ENCODE results near the gene ARAP3.
A peak's percentile ranks its signal among the peaks of the same experiment; 100 is the strongest.

ARAP3 gene

GRCh38 chr5:141668601-141669265 lies 13.3 kb downstream of the ARAP3 start:
- DNase-seq (ENCODE audit: low read depth): no peak

GRCh38 chr5:141665995-141666940 lies 15.8 kb downstream of the ARAP3 start:
- no peak for DNase-seq (ENCODE audit: low read depth)

DNA sequence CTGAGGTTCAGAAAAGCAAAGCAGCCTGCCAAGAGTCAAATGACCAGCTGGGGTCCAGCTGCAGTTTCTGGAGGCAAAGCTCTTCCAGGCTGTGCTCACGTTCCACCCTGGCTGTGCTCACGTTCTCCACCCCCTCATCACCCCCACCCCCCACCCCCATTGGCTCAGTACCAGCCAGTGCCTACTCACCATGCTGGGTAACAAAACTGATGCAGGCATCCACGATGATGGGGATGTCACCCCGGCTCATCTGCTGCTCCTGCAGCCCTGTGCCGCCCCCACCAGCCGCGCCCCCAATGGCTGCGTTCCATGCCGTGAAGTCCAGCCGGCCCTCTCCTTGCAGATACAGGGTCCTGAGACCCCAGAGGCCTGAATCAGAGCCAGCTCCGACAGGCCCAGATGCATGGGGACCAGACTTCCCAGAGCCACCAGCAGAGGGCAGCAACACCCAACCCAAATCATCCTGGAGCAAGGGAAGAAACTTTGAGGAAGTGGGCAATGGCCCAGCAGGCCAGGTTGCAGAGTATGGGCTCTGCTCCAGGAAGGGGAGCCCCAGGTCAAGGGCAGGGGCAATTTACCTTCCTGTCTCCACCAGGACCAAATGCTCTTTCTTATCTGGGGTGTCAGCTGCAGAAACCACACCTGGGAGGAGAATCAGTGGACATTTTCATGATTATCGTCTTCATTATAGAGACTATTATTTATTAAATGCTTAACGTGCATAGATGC lies 17.1 kb downstream of the ARAP3 start:
- DNase-seq (ENCODE audit: low read depth): peak; percentile 56

DNA sequence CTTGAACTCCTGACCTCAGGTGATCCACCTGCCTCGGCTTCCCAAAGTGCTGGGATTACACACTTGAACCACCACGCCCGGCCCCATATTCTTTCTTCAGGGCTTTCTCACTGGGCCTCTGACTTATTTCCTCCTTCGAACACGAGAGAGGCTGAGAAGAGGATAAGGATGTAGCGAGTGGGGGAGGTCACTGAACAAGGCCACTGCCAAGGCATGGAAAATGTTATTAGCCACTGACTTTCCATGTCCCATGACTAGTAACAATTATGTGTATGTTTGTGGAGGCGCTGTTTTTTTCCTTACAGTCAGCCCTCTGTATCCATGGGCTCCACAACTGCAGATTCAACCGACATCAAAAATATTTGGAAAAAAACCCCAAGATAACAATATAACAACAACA lies 18.5 kb downstream of the ARAP3 start:
- DNase-seq (ENCODE audit: low read depth): no peak

DNA sequence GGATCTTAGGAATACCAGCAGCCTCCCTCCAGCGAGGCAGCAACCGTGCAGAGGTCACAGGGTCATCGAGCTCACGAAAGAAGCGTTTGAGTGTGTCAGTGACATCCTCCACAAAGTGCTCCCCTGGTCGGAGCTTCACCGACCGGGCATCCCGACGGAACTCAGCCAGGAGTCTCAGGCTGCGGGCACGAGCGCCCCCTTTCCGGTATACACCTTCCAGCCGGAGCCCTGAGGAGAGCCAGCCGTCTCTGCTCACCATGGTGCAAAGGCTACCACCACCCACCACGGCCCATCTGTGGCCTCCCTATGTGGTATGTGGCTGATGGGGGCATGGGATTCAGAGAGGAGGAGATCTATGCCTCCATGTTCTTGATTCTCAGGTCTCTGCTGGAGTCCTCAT lies 20.0 kb downstream of the ARAP3 start:
- no peak for DNase-seq (ENCODE audit: low read depth)

DNA sequence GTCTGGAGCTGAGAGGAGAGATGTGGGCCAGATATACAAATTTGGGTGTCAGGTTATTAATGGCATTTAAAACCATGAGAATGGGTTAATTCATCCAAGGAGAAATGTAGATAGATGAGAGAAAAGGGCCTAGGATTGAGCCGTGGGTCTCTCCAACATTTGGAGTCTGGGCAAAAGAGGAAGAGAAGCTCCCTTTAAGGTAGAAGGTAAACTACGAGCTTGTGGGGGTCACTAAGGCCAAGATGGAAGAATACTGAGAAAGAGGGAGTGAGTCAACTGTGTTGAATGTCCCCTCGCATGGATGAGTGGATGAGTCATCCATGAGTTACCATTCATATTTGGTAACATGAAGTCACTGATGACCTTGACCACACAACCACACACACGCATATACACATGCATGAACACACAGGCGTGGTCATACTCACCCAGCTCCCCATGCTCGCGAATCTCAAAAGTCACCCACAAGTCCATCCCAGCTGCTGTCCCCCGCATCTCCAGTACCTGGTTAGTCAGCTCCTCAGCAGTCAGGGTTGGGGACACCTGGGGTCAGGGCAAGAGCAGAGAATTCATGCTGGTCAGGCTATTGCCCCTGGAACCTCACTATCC lies 24.0 kb downstream of the ARAP3 start:
- no peak for DNase-seq (ENCODE audit: low read depth)

DNA sequence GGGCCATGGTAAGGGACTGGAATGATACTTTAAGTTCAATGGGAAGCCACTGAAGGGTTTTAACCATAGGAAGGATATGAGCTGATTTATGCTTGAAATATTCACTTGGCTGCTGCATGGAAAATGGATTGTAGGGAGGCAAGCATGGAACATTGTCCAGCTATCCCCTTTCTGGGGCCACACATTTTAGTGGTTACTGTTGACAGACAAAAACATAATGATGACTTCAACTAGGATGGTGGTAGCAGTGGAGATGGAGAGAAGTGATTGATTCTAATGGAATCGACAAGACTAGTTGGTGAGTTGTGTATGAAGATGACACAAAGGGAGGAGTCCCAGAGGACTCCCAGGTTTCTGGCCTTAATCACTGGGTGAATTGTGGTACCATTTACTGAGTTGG lies 24.6 kb downstream of the ARAP3 start:
- DNase-seq (ENCODE audit: low read depth): no peak

- no peak for DNase-seq (ENCODE audit: low read depth)
These were observed 25.6 kb downstream of the ARAP3 start for GRCh38 chr5:141656396-141656795.

DNA sequence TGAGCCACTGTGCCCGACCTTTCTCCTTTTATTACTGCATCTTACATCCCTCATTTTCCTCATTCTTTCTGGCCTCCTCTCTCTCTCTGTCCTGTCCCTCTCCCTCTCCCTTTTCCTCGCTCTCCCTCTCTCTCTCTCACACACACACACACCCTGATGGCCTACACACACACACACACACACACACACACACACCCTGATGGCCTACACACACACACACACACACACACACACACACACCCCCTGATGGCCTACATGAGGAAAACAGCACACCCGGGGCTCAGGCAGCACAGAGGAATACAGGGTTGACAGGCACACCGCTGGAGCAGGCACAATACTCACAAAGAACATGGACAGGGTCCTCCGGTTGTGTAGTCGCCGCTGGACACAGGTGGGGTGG lies 27.0 kb downstream of the ARAP3 start:
- no peak for DNase-seq (ENCODE audit: low read depth)

DNA sequence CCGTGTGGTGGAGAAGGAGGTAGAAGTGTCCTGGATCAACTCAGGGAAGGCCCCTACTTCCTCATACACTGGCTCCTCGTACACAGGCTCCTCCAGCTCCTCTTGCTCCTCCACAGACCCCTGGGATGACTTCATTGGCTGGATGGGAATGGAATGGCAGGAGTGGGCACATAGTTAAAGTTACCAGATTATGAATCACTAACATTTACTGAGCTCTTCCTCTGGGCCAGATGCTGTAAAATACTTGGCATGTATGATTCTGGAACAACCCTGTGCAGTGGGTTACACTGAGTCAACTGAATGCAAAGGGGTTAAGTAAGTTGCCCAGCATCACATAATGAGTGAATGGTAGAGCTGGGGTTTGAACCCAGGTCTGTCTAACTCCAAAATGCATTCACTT lies 27.7 kb downstream of the ARAP3 start:
- no peak for DNase-seq (ENCODE audit: low read depth)

GRCh38 chr5:141651728-141652105 lies 30.3 kb downstream of the ARAP3 start:
- DNase-seq (ENCODE audit: low read depth): no peak

DNA sequence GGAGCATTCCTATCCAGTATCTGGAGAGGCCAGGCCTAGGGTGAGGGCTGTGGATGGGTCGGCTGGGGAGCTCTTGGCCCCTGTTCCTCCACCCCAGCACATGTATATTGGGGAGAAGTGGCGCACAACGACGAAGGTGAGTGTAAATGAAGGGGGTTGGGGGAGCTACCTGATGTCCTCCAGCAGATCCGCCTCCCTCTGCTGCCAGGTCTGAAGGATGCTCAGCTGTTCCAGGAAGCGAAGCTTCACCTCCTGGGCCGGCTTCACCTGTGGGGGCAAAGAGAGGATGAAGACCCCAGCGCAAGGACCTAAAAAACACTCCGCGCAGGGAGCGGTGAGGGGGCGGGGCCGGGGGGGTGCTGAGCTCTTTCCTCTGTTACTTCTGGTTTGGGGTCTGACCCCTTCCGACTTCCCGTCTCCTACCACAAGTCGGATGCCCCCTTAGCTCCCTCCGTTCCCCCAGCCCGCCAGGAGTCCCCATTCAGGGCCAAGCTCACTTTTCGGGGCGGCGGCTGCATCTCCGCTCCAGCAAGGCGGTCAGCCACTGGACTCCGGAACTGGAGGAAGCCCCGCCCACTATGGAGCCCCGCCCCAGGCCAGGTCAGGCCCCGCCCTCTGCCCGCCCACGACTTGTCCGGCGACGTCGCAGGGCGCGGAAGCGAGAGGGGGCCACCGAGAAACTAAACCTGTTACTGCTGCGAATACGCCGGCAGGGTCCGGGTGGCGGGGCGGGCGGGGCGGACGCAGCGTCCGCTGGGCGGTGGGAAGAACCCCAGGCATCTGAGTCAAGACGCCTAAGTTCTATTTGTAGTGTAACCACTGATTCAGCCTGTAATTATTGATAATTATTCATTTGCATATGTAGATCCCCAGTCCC lies 30.9 kb downstream of the ARAP3 start, which contains the start of gene FCHSD1:
Gene FCHSD1 (minus strand): TSS at position 568 of the 877 bp plus-strand sequence. CDS start 50 bp downstream, at position 518.
- DNase-seq (ENCODE audit: low read depth): peak; percentile 75

GRCh38 chr5:141649972-141650371 lies 32.1 kb downstream of the ARAP3 start:
- DNase-seq (ENCODE audit: low read depth): no peak

DNA sequence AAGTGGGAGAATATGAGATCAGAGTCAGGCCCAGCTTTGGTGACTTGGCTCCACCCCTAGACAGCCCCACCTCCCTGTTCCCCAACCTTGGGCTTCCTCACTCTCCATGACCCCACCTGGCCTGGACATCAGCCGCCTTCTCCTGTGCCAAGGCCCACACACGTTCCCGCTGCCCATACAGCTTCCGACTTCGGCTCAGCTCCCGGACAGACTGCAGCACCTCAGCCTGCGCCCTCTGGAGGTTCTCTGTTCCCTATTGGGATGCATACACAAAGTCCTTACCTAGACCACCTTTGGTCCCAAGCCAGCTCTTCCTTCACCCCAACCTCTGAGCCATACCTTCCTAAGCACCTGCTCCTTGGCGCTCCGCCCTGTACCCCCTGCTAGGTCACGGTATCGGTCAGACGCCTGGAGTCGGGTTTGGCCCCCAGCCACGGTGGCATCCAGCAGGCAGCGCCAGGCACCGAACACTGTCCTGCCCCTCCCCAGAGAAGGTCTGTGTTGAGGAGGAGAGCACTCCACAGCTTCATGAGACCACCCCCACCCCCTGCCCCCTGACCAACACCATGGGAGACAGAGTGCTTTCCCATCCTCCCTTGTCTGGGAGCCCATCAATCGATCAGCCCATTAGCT lies 32.9 kb downstream of the ARAP3 start:
- DNase-seq (ENCODE audit: low read depth): no peak

GRCh38 chr5:141647851-141648250 lies 34.2 kb downstream of the ARAP3 start:
- no peak for DNase-seq (ENCODE audit: low read depth)

GRCh38 chr5:141647242-141647641 lies 34.8 kb downstream of the ARAP3 start:
- DNase-seq (ENCODE audit: low read depth): no peak

DNA sequence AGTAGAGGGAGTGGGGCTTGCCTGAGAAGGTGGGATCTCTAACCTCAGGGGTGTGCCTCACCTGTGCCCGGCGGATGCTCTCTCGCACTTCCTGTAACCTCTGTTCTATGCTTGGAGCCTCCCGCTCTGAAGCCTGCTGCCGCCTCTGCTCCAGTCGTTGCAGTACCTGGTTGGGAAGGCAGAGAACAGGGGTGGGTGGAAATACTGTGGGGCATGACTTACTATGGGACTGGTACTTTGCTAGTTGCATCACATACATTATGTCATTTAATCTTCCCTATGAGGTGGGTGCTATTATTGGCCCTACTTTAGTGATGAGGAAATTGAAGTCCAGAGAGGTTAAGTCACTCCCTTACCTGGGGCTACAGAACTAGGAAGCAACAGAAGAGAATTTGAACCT lies 36.0 kb downstream of the ARAP3 start:
- no peak for DNase-seq (ENCODE audit: low read depth)

DNA sequence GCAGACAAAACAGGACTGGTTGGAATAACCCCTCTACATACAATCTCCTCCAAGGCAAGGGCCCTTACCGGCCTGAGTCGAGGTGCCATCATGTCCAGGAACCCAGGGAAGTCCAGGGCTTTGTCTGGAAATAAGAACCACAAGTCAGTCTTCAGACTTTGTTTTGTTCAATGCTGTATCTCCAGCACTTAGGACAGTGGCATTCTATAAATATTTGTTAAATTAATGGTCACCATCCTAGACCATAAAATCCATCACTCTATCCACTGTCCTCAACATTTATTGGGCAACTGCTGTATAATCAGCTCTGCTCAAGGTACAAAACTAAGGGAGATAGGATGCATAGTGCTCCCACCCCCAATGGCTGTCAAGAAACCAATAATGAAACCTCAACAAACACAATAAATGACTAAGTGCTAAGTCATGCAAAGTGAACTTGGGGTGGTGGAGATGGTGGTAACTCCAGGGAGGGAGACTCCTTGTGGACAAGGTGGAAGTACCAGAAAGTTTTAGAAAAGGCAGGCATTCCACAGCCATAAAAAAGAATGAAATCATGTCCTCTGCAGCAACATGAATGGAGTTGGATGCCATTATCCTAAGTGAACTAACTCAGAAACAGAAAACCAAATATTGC lies 40.3 kb downstream of the ARAP3 start:
- DNase-seq (ENCODE audit: low read depth): no peak

DNA sequence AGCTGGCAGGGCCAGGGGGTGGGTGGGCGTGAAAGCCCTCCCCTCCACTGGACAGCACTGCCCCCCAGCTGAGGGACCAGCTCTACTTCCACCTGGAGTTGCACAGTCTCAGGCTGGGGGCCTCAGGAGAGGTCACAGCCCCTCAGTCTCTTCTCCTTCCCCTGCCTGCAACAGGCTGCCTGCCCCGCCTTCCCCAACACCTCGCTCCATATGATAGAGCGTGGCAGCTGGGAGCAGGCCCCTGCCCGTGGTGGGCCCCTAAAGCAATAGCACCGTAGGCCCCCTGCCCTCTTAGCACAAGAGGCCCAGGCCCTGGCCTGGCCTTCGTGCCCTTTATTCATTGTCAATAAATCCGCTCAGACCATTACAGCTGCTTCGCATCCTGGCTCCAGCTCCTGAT lies 41.3 kb downstream of the ARAP3 start:
- no peak for DNase-seq (ENCODE audit: low read depth)

GRCh38 chr5:141640051-141640415 lies 42.0 kb downstream of the ARAP3 start:
- DNase-seq (ENCODE audit: low read depth): no peak

Data from CMK (cell line).